Measurements from ENCODE around the gene ZNF77.
"Not testable (repeated sequence)": the region's sequence is repeated elsewhere in the genome, so short reads cannot be mapped to it uniquely, and the experiment has no call there.

Gene ZNF77

GRCh38 chr19:2944775-2945574 is at the start of gene ZNF77:
ZNF77 (minus strand) TSS chr19:2944971; CDS start chr19:2944840, 131 bp downstream.
- Histone ChIP-seq H3K9me3 (ENCODE audit: severe bottlenecking) (no peaks in the 10 kb centered on the region), H3K4me1 (ENCODE audit: insufficient read depth, poor library complexity, severe bottlenecking) (no peaks in the 10 kb centered on the region), H3K27me3 (ENCODE audit: insufficient read depth, poor library complexity, severe bottlenecking) (no peaks in the 10 kb centered on the region), H3K36me3 (ENCODE audit: low read depth) (no peaks in the 10 kb centered on the region), H3K4me3 (ENCODE audit: severe bottlenecking) (peak within 1 kb of the TSS; percentile 86), H3K27ac (ENCODE audit: poor library complexity, severe bottlenecking) (peak within 1 kb of the TSS; percentile 43)
- peak; percentile 97 for DNase-seq (ENCODE audit: low spot score)
- ATAC-seq (ENCODE audit: low read depth), result peak; percentile 99
- TF ChIP-seq CTCF (IDR thresholded peaks at IDR 0.05; ENCODE audit: poor library complexity, severe bottlenecking), result no peak

GRCh38 chr19:2993579-2993978 is 48.8 kb upstream of the ZNF77 start:
- ATAC-seq (ENCODE audit: low read depth) (no peak), DNase-seq (ENCODE audit: low spot score) (no peak)
- no peaks in the 10 kb centered on the region for H3K4me1 ChIP-seq (ENCODE audit: insufficient read depth, poor library complexity, severe bottlenecking)
- no peaks in the 10 kb centered on the region for H3K36me3 ChIP-seq (ENCODE audit: low read depth)
- no peak for TF ChIP-seq CTCF (IDR thresholded peaks at IDR 0.05; ENCODE audit: poor library complexity, severe bottlenecking)
- no peak overlapping the region for H3K27ac ChIP-seq (ENCODE audit: poor library complexity, severe bottlenecking)
- H3K4me3 ChIP-seq (ENCODE audit: severe bottlenecking), result no peak overlapping the region
- H3K9me3 ChIP-seq (ENCODE audit: severe bottlenecking), result no peaks in the 10 kb centered on the region
- H3K27me3 ChIP-seq (ENCODE audit: insufficient read depth, poor library complexity, severe bottlenecking), result no peaks in the 10 kb centered on the region

GRCh38 chr19:2992958-2993357 is 48.2 kb upstream of the ZNF77 start:
- H3K9me3 ChIP-seq (ENCODE audit: severe bottlenecking), result no peaks in the 10 kb centered on the region
- DNase-seq (ENCODE audit: low spot score), result no peak
- no peak for ATAC-seq (ENCODE audit: low read depth)
- H3K36me3 ChIP-seq (ENCODE audit: low read depth), result no peaks in the 10 kb centered on the region
- no peaks in the 10 kb centered on the region for H3K4me1 ChIP-seq (ENCODE audit: insufficient read depth, poor library complexity, severe bottlenecking)
- no peak overlapping the region for H3K4me3 ChIP-seq (ENCODE audit: severe bottlenecking)
- no peak for TF ChIP-seq CTCF (IDR thresholded peaks at IDR 0.05; ENCODE audit: poor library complexity, severe bottlenecking)
- H3K27ac ChIP-seq (ENCODE audit: poor library complexity, severe bottlenecking), result no peak overlapping the region
- H3K27me3 ChIP-seq (ENCODE audit: insufficient read depth, poor library complexity, severe bottlenecking), result no peaks in the 10 kb centered on the region

GRCh38 chr19:2992333-2992732 is 47.6 kb upstream of the ZNF77 start:
- H3K36me3 ChIP-seq (ENCODE audit: low read depth); H3K4me1 ChIP-seq (ENCODE audit: insufficient read depth, poor library complexity, severe bottlenecking); H3K4me3 ChIP-seq (ENCODE audit: severe bottlenecking); ATAC-seq (ENCODE audit: low read depth); H3K27me3 ChIP-seq (ENCODE audit: insufficient read depth, poor library complexity, severe bottlenecking); H3K27ac ChIP-seq (ENCODE audit: poor library complexity, severe bottlenecking); DNase-seq (ENCODE audit: low spot score); H3K9me3 ChIP-seq (ENCODE audit: severe bottlenecking): not testable (repeated sequence)

GRCh38 chr19:2989236-2989946 is 44.6 kb upstream of the ZNF77 start:
- no peak for TF ChIP-seq CTCF (IDR thresholded peaks at IDR 0.05; ENCODE audit: poor library complexity, severe bottlenecking)
- ATAC-seq (ENCODE audit: low read depth), result no peak
- no peaks in the 10 kb centered on the region for H3K36me3 ChIP-seq (ENCODE audit: low read depth)

More at GRCh38 chr19:2989236-2989946, 44.6 kb upstream of the ZNF77 start:
- no peak for DNase-seq (ENCODE audit: low spot score)
- no peaks in the 10 kb centered on the region for H3K27me3 ChIP-seq (ENCODE audit: insufficient read depth, poor library complexity, severe bottlenecking)
- no peak overlapping the region for H3K27ac ChIP-seq (ENCODE audit: poor library complexity, severe bottlenecking)
- no peaks in the 10 kb centered on the region for H3K9me3 ChIP-seq (ENCODE audit: severe bottlenecking)
- H3K4me3 ChIP-seq (ENCODE audit: severe bottlenecking), result no peak overlapping the region
- H3K4me1 ChIP-seq (ENCODE audit: insufficient read depth, poor library complexity, severe bottlenecking), result no peaks in the 10 kb centered on the region
